ENCODE data around the gene INPP5J.
"Not testable (repeated sequence)": the region's sequence is repeated elsewhere in the genome, so short reads cannot be mapped to it uniquely, and the experiment has no call there.

The INPP5J gene, protein sequence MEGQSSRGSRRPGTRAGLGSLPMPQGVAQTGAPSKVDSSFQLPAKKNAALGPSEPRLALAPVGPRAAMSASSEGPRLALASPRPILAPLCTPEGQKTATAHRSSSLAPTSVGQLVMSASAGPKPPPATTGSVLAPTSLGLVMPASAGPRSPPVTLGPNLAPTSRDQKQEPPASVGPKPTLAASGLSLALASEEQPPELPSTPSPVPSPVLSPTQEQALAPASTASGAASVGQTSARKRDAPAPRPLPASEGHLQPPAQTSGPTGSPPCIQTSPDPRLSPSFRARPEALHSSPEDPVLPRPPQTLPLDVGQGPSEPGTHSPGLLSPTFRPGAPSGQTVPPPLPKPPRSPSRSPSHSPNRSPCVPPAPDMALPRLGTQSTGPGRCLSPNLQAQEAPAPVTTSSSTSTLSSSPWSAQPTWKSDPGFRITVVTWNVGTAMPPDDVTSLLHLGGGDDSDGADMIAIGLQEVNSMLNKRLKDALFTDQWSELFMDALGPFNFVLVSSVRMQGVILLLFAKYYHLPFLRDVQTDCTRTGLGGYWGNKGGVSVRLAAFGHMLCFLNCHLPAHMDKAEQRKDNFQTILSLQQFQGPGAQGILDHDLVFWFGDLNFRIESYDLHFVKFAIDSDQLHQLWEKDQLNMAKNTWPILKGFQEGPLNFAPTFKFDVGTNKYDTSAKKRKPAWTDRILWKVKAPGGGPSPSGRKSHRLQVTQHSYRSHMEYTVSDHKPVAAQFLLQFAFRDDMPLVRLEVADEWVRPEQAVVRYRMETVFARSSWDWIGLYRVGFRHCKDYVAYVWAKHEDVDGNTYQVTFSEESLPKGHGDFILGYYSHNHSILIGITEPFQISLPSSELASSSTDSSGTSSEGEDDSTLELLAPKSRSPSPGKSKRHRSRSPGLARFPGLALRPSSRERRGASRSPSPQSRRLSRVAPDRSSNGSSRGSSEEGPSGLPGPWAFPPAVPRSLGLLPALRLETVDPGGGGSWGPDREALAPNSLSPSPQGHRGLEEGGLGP

GRCh38 chr22:31122532-31123291 is at the start of gene INPP5J:
Gene INPP5J (plus strand): TSS chr22:31122966. CDS start chr22:31123015, 49 bp downstream.
- no peak for DNase-seq
- ATAC-seq: no peak
- Mint-ChIP-seq H3K27me3 (no peaks in the 10 kb centered on the region), H3K4me3 (no peak within 1 kb of the TSS), H3K4me1 (no peaks in the 10 kb centered on the region), H3K36me3 (ENCODE audit: low read depth) (no peaks in the 10 kb centered on the region), H3K27ac (no peak within 1 kb of the TSS), H3K9me3 (no peaks in the 10 kb centered on the region)

DNA sequence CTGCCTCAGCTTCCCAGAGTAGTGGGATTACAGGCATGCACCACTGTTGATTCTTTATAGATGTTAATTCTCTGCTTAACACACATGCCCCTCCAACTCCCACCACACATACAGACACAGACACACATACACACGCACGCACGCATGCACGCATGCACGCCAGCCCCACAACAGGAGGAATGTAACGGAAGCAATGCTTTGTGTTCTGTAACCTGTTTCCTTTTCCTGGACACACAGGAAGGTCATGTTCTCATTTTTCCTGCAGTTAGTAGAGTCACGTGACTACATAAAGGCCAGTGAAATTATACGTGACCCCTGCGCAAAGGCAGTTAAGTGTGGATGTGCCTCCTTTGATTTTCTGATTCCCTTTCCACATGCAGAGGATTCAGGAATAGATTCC is 49.6 kb upstream of the INPP5J start:
- DNase-seq; H3K9me3 Mint-ChIP-seq; H3K27me3 Mint-ChIP-seq; ATAC-seq; H3K36me3 Mint-ChIP-seq (ENCODE audit: low read depth); H3K4me1 Mint-ChIP-seq; H3K4me3 Mint-ChIP-seq; H3K27ac Mint-ChIP-seq: not testable (repeated sequence)

DNA sequence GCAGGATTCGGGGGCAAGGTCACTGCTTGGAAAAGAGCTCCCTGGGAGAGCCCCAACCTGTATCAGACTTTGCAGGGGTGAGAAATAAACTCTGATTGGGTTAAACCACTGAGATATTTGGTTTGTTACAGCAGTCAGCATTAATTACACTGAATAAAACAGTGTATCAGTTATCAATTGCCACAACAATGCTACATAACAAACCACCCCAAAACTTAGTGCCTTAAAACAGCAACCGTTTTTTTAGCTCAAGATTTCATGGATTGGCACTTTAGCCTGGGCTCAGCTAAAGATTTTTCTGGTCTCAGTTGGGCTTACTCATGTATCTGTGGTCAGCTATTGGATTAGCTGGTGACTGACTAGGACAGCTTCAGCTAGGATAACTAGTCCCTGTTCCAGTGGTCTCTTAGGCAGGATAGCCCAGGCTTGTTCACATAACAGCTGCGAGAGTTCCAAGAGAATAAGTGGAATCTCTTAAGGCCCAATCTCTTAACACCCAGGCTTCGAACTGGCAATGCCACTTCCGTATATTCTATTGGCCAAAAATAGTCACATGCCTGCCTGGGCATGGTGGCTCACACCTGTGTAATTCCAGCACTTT is 49.1 kb upstream of the INPP5J start:
- not testable (repeated sequence) for H3K4me3 Mint-ChIP-seq; ATAC-seq; H3K9me3 Mint-ChIP-seq; DNase-seq; H3K27me3 Mint-ChIP-seq; H3K4me1 Mint-ChIP-seq; H3K36me3 Mint-ChIP-seq (ENCODE audit: low read depth); H3K27ac Mint-ChIP-seq

- no peaks in the 10 kb centered on the region for H3K36me3 Mint-ChIP-seq (ENCODE audit: low read depth)
- no peak for DNase-seq
- H3K9me3 Mint-ChIP-seq: no peaks in the 10 kb centered on the region
- ATAC-seq: no peak
- no peak overlapping the region for H3K27ac Mint-ChIP-seq
- H3K4me1 Mint-ChIP-seq: peaks cover 4% of the 10 kb centered on the region
- no peak overlapping the region for H3K4me3 Mint-ChIP-seq
- H3K27me3 Mint-ChIP-seq: peaks cover 2% of the 10 kb centered on the region
Observed at GRCh38 chr22:31075961-31076360, 46.8 kb upstream of the INPP5J start.

GRCh38 chr22:31077681-31078080 is 45.1 kb upstream of the INPP5J start:
- Mint-ChIP-seq H3K4me3 (no peak overlapping the region), H3K9me3 (no peaks in the 10 kb centered on the region), H3K4me1 (peaks cover 16% of the 10 kb centered on the region), H3K27me3 (peaks cover 2% of the 10 kb centered on the region), H3K36me3 (ENCODE audit: low read depth) (no peaks in the 10 kb centered on the region), H3K27ac (no peak overlapping the region)
- DNase-seq (no peak), ATAC-seq (no peak)

GRCh38 chr22:31078389-31078788 is 44.4 kb upstream of the INPP5J start:
- not testable (repeated sequence) for H3K9me3 Mint-ChIP-seq; H3K4me3 Mint-ChIP-seq; DNase-seq; H3K27ac Mint-ChIP-seq; H3K36me3 Mint-ChIP-seq (ENCODE audit: low read depth); H3K27me3 Mint-ChIP-seq; ATAC-seq
- H3K4me1 Mint-ChIP-seq: peaks cover 23% of the 10 kb centered on the region

- peaks cover 30% of the 10 kb centered on the region for H3K4me1 Mint-ChIP-seq
- no peaks in the 10 kb centered on the region for H3K27me3 Mint-ChIP-seq
- H3K36me3 Mint-ChIP-seq (ENCODE audit: low read depth): no peaks in the 10 kb centered on the region
- no peaks in the 10 kb centered on the region for H3K9me3 Mint-ChIP-seq
- ATAC-seq: no peak
- H3K27ac Mint-ChIP-seq: no peak overlapping the region
- no peak overlapping the region for H3K4me3 Mint-ChIP-seq
- DNase-seq: no peak
Observed at GRCh38 chr22:31079095-31079642, 43.6 kb upstream of the INPP5J start.

DNA sequence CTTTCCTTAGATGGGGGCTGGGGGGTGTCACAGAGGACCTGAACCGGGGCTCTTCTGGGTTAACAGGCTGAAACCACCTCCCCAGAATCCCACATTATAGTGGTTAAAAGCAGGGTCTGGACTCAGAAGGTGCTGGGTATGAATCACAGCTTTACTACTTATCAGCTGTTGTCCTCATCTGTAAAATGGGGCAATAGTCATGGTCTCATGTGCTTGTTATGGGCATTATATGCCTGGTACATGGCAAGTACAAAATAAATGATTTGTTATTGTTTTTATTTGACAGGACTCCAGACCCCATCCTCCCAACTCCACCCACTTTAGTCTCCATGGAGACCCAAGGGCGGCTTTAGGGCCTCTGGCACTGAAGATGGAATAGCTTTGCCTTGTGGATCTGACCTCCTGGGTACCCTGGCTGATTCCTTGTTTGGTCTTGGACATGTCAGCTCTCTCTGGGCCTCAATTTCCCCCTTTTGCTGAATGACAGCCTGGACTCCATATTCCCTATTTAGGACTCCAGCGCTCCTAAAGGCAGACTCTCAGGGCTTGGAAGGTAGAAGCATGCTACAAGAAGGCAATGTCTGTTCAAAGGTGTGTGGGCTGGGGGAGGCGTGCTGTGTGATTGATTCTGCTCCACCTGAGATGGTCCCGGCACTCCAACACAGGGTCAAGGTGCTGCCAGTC is 42.5 kb upstream of the INPP5J start:
- no peaks in the 10 kb centered on the region for H3K9me3 Mint-ChIP-seq
- H3K4me3 Mint-ChIP-seq: peak overlapping the region; percentile 90
- peak overlapping the region; percentile 61 for H3K27ac Mint-ChIP-seq
- ATAC-seq (no peak), DNase-seq (no peak)
- no peaks in the 10 kb centered on the region for H3K36me3 Mint-ChIP-seq (ENCODE audit: low read depth)
- H3K4me1 Mint-ChIP-seq: peaks cover 34% of the 10 kb centered on the region
- H3K27me3 Mint-ChIP-seq: no peaks in the 10 kb centered on the region

DNA sequence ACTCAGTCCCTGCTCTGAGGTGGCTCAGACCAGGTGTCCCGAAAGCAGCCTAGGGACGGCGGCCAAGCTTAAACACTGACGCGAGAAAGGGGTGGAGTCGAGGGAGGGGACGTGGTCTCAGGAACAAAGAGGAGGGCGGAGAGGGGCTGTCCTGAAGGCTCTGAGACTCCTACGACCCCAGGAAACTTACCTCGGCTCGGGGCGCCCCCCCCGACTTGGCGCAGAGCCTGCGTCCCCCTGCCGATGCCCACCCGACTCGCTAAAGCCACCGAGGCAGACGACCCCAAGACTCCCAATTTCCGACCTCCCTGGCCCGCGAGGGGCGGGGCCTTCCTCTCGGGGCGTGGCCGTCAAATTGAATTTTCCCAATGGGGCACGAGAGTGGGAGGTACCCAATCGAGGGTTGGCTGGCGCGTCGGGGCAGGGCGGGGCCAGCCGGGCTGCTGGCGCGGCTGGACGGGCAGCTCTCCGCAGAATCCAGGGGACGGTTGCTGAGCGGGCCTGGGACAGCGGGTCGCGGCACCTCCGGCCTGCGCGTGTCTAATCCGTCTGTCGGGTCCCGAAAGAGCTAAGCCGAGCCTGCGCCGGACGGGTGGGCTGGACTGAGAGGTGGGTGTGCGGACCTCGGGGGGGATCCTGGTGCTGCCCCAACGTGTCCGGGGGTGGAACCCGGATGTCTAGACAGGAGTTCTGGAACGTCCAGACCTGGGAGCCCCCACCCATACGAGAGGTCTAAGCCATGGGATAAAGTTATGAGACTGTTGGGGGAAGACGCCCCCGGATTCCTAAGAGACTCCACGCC is 41.7 kb upstream of the INPP5J start, which contains the start of gene SMTN:
Gene SMTN (plus strand): TSS at position 471 of the 802 bp plus-strand sequence. CDS start 1,941 bp downstream, outside the sequence.
- DNase-seq: peak; percentile 93
- peak; percentile 52 for ATAC-seq
- Mint-ChIP-seq H3K27me3 (no peaks in the 10 kb centered on the region), H3K4me1 (peaks cover 34% of the 10 kb centered on the region), H3K36me3 (ENCODE audit: low read depth) (no peaks in the 10 kb centered on the region), H3K9me3 (no peaks in the 10 kb centered on the region), H3K27ac (peak within 1 kb of the TSS; percentile 61), H3K4me3 (peak within 1 kb of the TSS; percentile 90)

GRCh38 chr22:31081963-31082605 is 40.7 kb upstream of the INPP5J start:
- Mint-ChIP-seq H3K4me1 (peaks cover 34% of the 10 kb centered on the region), H3K36me3 (ENCODE audit: low read depth) (no peaks in the 10 kb centered on the region), H3K27me3 (no peaks in the 10 kb centered on the region), H3K4me3 (peak overlapping the region; percentile 90), H3K9me3 (no peaks in the 10 kb centered on the region), H3K27ac (no peak overlapping the region)
- ATAC-seq (peak; percentile 34), DNase-seq (no peak)

GRCh38 chr22:31082606-31083376 is 40.0 kb upstream of the INPP5J start:
- DNase-seq (peak; percentile 82), ATAC-seq (no peak)
- Mint-ChIP-seq H3K27me3 (no peaks in the 10 kb centered on the region), H3K36me3 (ENCODE audit: low read depth) (no peaks in the 10 kb centered on the region), H3K4me3 (peak overlapping the region; percentile 90), H3K27ac (no peak overlapping the region), H3K4me1 (peaks cover 34% of the 10 kb centered on the region), H3K9me3 (no peaks in the 10 kb centered on the region)

DNA sequence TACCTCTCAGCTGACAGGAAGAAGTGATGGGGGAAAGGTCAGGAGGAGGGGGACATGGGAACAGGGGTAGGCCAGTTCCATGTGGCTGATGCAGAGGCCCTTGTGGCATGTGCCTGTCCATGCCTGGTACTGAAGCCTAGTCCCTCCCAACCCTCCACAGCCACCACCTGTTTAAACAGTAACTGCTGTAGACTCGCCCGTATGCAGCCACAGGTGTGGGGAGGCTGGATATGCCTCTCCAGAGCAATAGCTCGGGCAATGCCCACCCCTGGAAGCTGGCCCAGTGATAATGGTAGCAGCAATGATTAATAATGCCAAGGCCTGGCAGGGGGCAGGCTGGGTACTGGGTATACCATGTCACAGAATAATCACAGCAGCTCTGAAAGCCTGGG is 39.4 kb upstream of the INPP5J start:
- Mint-ChIP-seq H3K4me3 (peak overlapping the region; percentile 90), H3K27me3 (no peaks in the 10 kb centered on the region), H3K27ac (peak overlapping the region; percentile 85), H3K9me3 (no peaks in the 10 kb centered on the region), H3K4me1 (peaks cover 34% of the 10 kb centered on the region), H3K36me3 (ENCODE audit: low read depth) (no peaks in the 10 kb centered on the region)
- no peak for ATAC-seq
- DNase-seq: no peak

All from activated naive CD8-positive, alpha-beta T cell treated with anti-CD3 and anti-CD28 coated beads, Interleukin-2, amount 50 U/mL, for 24 hours (primary cell).